ENCODE results near the gene SIK3. TPM values are rescaled to one million over a fixed set of nuclear protein-coding genes. Genes with fewer than 3 reads are reported as not detected.

Gene SIK3
- total RNA-seq, 1 experiment from 2014 or later: 34.4 TPM

GRCh38 chr11:117128289-117128688, 30.1 kb upstream of the SIK3 start:
- Mint-ChIP-seq H3K9me3 (no peaks in the 10 kb centered on the region), H3K36me3 (no peaks in the 10 kb centered on the region), H3K27ac (no peak overlapping the region), H3K4me1 (no peaks in the 10 kb centered on the region), H3K27me3 (ENCODE audit: low read depth) (no peaks in the 10 kb centered on the region), H3K4me3 (no peak overlapping the region)
- no peak for TF ChIP-seq ESRRA (CRISPR knock-in tag; IDR thresholded peaks at IDR 0.05; ENCODE audit: borderline replicate concordance)
- TF ChIP-seq ZNF138 (CRISPR knock-in tag; conservative IDR thresholded peaks at IDR 0.05): no peak
- TF ChIP-seq PREB (CRISPR knock-in tag; IDR thresholded peaks at IDR 0.05; ENCODE audit: borderline replicate concordance): no peak
- ATAC-seq: no peak
- DNase-seq (ENCODE audit: low spot score): no peak
- POLR2A ChIA-PET: no interaction called here
- CTCF ChIA-PET: interaction anchor here (0.6 to 3.6 kb wide), 2 partner anchors 11 to 13 kb away, joined by 4 to 38 read pairs; no protein-coding TSS in a partner anchor

- H3K9me3 Mint-ChIP-seq: no peaks in the 10 kb centered on the region
- ChIA-PET POLR2A (interaction anchor here (0.6 kb wide), 1 partner anchor 92 kb away, joined by 3 read pairs; no protein-coding TSS in a partner anchor), CTCF (interaction anchor here (0.7 to 3.6 kb wide), 4 partner anchors 12 to 664 kb away, joined by 3 to 38 read pairs (median 4); no protein-coding TSS in a partner anchor)
- no peak for TF ChIP-seq RELA (CRISPR knock-in tag; IDR thresholded peaks at IDR 0.05; ENCODE audit: borderline replicate concordance)
- no peak for TF ChIP-seq FOXP4 (CRISPR knock-in tag; IDR thresholded peaks at IDR 0.05)
- no peak for TF ChIP-seq ATF3 (CRISPR knock-in tag; conservative IDR thresholded peaks at IDR 0.05)
- TF ChIP-seq TEAD4 (CRISPR knock-in tag; IDR thresholded peaks at IDR 0.05): no peak
- no peak for TF ChIP-seq TP53 (CRISPR knock-in tag; IDR thresholded peaks at IDR 0.05)
- no peak for TF ChIP-seq CTCF (IDR thresholded peaks at IDR 0.05)
- no peak overlapping the region for H3K4me3 Mint-ChIP-seq
- H3K27ac Mint-ChIP-seq: no peak overlapping the region
- H3K27me3 Mint-ChIP-seq (ENCODE audit: low read depth): no peaks in the 10 kb centered on the region; the same call in 1 of the 2 replicates
- ATAC-seq (no peak), DNase-seq (ENCODE audit: low spot score) (no peak)
- H3K36me3 Mint-ChIP-seq: no peaks in the 10 kb centered on the region
- no peaks in the 10 kb centered on the region for H3K4me1 Mint-ChIP-seq
Observed at GRCh38 chr11:117127171-117127901, 29.1 kb upstream of the SIK3 start.

- H3K36me3 Mint-ChIP-seq: no peaks in the 10 kb centered on the region
- DNase-seq (ENCODE audit: low spot score) (no peak), ATAC-seq (no peak)
- no peaks in the 10 kb centered on the region; the same call in 1 of the 2 replicates for H3K27me3 Mint-ChIP-seq (ENCODE audit: low read depth)
- H3K27ac Mint-ChIP-seq: no peak overlapping the region
- H3K4me1 Mint-ChIP-seq: no peaks in the 10 kb centered on the region
- no peak overlapping the region for H3K4me3 Mint-ChIP-seq
- ChIA-PET POLR2A (no interaction called here), CTCF (interaction anchor here (1.3 to 3.6 kb wide), 2 partner anchors 12 to 335 kb away, joined by 4 to 38 read pairs; partner anchors contain the start of gene APOA5)
- H3K9me3 Mint-ChIP-seq: no peaks in the 10 kb centered on the region
- TF ChIP-seq HMGXB4 (CRISPR knock-in tag; IDR thresholded peaks at IDR 0.05): no peak
- no peak for TF ChIP-seq ATF2 (CRISPR knock-in tag; IDR thresholded peaks at IDR 0.05; ENCODE audit: borderline replicate concordance, low read depth)
- TF ChIP-seq ZNF281 (CRISPR knock-in tag; IDR thresholded peaks at IDR 0.05): no peak
- TF ChIP-seq PRRX2 (CRISPR knock-in tag; IDR thresholded peaks at IDR 0.05): no peak
- no peak for TF ChIP-seq E2F4 (CRISPR knock-in tag; IDR thresholded peaks at IDR 0.05; ENCODE audit: borderline replicate concordance, low read depth)
- no peak for TF ChIP-seq NFATC4 (CRISPR knock-in tag; IDR thresholded peaks at IDR 0.05)
- TF ChIP-seq RELA (CRISPR knock-in tag; IDR thresholded peaks at IDR 0.05; ENCODE audit: borderline replicate concordance): no peak
- no peak for TF ChIP-seq TEAD1 (CRISPR knock-in tag; IDR thresholded peaks at IDR 0.05)
Observed at GRCh38 chr11:117126223-117126965, 28.2 kb upstream of the SIK3 start.

All from WTC11 (cell line).